ENCODE results near the gene KIF1B. TPM values are rescaled to one million over a fixed set of nuclear protein-coding genes. Genes with fewer than 3 reads are reported as not detected.

The KIF1B gene
- total and polyA plus RNA-seq, 8 donors: 4.0 to 82.2 (median 26.3) TPM

GRCh38 chr1:10173582-10173981 is 36.8 kb upstream of the KIF1B start:
- Histone ChIP-seq H3K27ac (no peak overlapping the region), H3K27me3 (no peaks in the 10 kb centered on the region), H3K4me3 (no peak overlapping the region), H3K4me1 (peaks cover 0 to 20% (median 7%) of the 10 kb centered on the region in 4 donors), H3K36me3 (peaks cover 35 to 88% (median 81%) of the 10 kb centered on the region in 4 donors), H3K9me3 (no peaks in the 10 kb centered on the region)
- 93 to 98% (median 95%) methylated on average over 9 to 10 of the region's 10 CpGs for WGBS, 5 donors
- intact Hi-C loops (cut with DNase I; ENCODE audit: low total_unique reads): no loop called here
- no peak for DNase-seq
- TF ChIP-seq POLR2AphosphoS5 (IDR thresholded peaks at IDR 0.05): no peak
- no peak for TF ChIP-seq EP300 (IDR thresholded peaks at IDR 0.05)
- no peak for TF ChIP-seq POLR2A (IDR thresholded peaks at IDR 0.05)
- no peak for TF ChIP-seq CTCF (IDR thresholded peaks at IDR 0.05)

GRCh38 chr1:10177876-10178275 is 32.5 kb upstream of the KIF1B start:
- Histone ChIP-seq H3K9me3 (no peaks in the 10 kb centered on the region), H3K27me3 (no peaks in the 10 kb centered on the region), H3K4me1 (no peaks in the 10 kb centered on the region), H3K4me3 (no peak overlapping the region), H3K36me3 (peaks cover 35 to 81% (median 72%) of the 10 kb centered on the region in 4 donors), H3K27ac (no peak overlapping the region)
- DNase-seq: no peak
- intact Hi-C loops (cut with DNase I; ENCODE audit: low total_unique reads): no loop called here
- 68 to 85% (median 81%) methylated on average over 4 to 5 of the region's 5 CpGs for WGBS, 5 donors
- TF ChIP-seq CTCF (IDR thresholded peaks at IDR 0.05) (no peak), EP300 (IDR thresholded peaks at IDR 0.05) (no peak)

- Histone ChIP-seq H3K27me3 (no peaks in the 10 kb centered on the region), H3K36me3 (peaks cover 26 to 72% (median 63%) of the 10 kb centered on the region in 4 donors), H3K27ac (no peak overlapping the region), H3K9me3 (no peaks in the 10 kb centered on the region), H3K4me1 (no peaks in the 10 kb centered on the region), H3K4me3 (no peak overlapping the region)
- no peak for DNase-seq
- TF ChIP-seq POLR2A (IDR thresholded peaks at IDR 0.05) (no peak), EP300 (IDR thresholded peaks at IDR 0.05) (no peak), POLR2AphosphoS5 (IDR thresholded peaks at IDR 0.05) (no peak), CTCF (IDR thresholded peaks at IDR 0.05) (no peak)
- 89 to 92% (median 89%) methylated on average over 22 of the region's 22 CpGs for WGBS, 5 donors
- intact Hi-C loops (cut with DNase I; ENCODE audit: low total_unique reads): no loop called here
Observed at GRCh38 chr1:10178597-10179405, 31.6 kb upstream of the KIF1B start.

GRCh38 chr1:10179406-10180091 is 30.8 kb upstream of the KIF1B start:
- H3K4me1 ChIP-seq: no peaks in the 10 kb centered on the region
- DNase-seq: peak in 1 of 2 donors; percentile 21
- intact Hi-C loops (cut with DNase I; ENCODE audit: low total_unique reads): no loop called here
- peaks cover 24 to 67% (median 59%) of the 10 kb centered on the region in 4 donors for H3K36me3 ChIP-seq
- H3K9me3 ChIP-seq: no peaks in the 10 kb centered on the region
- no peak for TF ChIP-seq POLR2AphosphoS5 (IDR thresholded peaks at IDR 0.05)
- no peak for TF ChIP-seq POLR2A (IDR thresholded peaks at IDR 0.05)
- TF ChIP-seq CTCF (IDR thresholded peaks at IDR 0.05): no peak
- TF ChIP-seq EP300 (IDR thresholded peaks at IDR 0.05): no peak
- 85 to 95% (median 95%) methylated on average over 23 of the region's 23 CpGs for WGBS, 5 donors
- H3K4me3 ChIP-seq: no peak overlapping the region
- no peaks in the 10 kb centered on the region for H3K27me3 ChIP-seq
- H3K27ac ChIP-seq: no peak overlapping the region
